AG04450 (cell line): Measurements from ENCODE around the gene RAB1B. TPM values are rescaled to one million over a fixed set of nuclear protein-coding genes. Genes with fewer than 3 reads are reported as not detected.
A peak's percentile ranks its signal among the peaks of the same experiment; 100 is the strongest.

Experiments used
- CTCF ChIA-PET: fragments of 300-600, 350-600 bp; formaldehyde crosslinking; extraction: SDS; loops from one replicate; lab custom pipeline; 2022; ENCODE audit warnings: antibody characterized with exemption, inconsistent platforms; lab: Charles Lee
- POLR2A ChIA-PET: fragments of 350-600 bp; formaldehyde crosslinking; extraction: SDS; loops from one replicate; lab custom pipeline; 2021; ENCODE audit warnings: antibody characterized with exemption, inconsistent platforms; lab: Yijun Ruan, JAX
- DNase-seq: peaks from one replicate; pipeline ENCODE4 v3.0.0-alpha.2; 2011; ENCODE audit warnings: low read depth, low spot score
- H3K27ac ChIP-seq: one replicate; pipeline ENCODE4 v1.5.1; 2012; ENCODE audit warnings: low read depth, low read length, control low read depth
- H3K27me3 ChIP-seq: one replicate; pipeline ENCODE4 v1.6.0; 2012; ENCODE audit warnings: low read length; ENCODE audit not compliant: control insufficient read depth, insufficient read depth
- H3K4me3 ChIP-seq: 2 replicates; pipeline ENCODE4 v1.5.1; 2011; ENCODE audit warnings: mild to moderate bottlenecking, low read depth, low read length, control low read depth
- H3K9me3 ChIP-seq: 2 replicates; pipeline ENCODE4 v1.5.1; 2012; ENCODE audit warnings: low read length; ENCODE audit not compliant: control insufficient read depth, insufficient read depth
- polyA plus RNA-seq: library from polyadenylated mRNA; depleted of rRNA; stranded (reverse); fragments of >200 nt; gene quantifications from 2 replicates; pipeline ENCODE4 v1.2.3, GENCODE V29; 2011
- TF ChIP-seq, protein P1 (sequence below): IDR thresholded peaks from 2 replicates; pipeline ENCODE4 v1.5.1; 2011; ENCODE audit warnings: low read depth, low read length, control low read depth, inconsistent platforms

The RAB1B gene
- polyA plus RNA-seq, 1 experiment, result 127 TPM

DNA sequence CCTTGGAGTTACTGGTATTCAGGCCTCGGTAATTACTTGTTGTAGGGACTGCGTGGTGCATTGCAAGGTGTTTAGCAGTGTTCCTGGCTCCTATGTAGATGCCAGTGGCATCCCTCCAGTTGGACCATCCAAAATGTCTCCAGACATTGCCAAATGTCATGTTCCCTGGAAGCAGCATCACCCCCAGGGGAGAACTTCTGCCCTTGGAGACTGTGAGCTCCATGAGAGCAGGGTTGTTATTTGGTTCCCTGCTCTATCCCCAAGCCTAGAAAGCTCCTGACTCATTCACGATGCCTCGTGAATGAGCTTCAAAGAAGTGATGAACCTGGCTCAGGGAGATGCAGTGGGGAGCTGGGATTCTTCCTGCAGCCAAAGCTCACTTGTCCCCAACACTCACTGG lies 53.2 kb downstream of the RAB1B start:
- Histone ChIP-seq H3K4me3 (no peak overlapping the region), H3K9me3 (no peaks in the 10 kb centered on the region; the same call in 1 of the 2 replicates), H3K27me3 (no peaks in the 10 kb centered on the region), H3K27ac (no peak overlapping the region)
- ChIA-PET CTCF (interaction anchor here (1.0 kb wide), 1 partner anchor 9 kb away, joined by 4 read pairs; no protein-coding TSS in a partner anchor), POLR2A (interaction anchor here (0.8 to 1.0 kb wide), 2 partner anchors 9 to 15 kb away, joined by 3 to 5 read pairs; partner anchors contain the start of gene RIN1)
- DNase-seq, result no peak
- TF ChIP-seq, protein P1, sequence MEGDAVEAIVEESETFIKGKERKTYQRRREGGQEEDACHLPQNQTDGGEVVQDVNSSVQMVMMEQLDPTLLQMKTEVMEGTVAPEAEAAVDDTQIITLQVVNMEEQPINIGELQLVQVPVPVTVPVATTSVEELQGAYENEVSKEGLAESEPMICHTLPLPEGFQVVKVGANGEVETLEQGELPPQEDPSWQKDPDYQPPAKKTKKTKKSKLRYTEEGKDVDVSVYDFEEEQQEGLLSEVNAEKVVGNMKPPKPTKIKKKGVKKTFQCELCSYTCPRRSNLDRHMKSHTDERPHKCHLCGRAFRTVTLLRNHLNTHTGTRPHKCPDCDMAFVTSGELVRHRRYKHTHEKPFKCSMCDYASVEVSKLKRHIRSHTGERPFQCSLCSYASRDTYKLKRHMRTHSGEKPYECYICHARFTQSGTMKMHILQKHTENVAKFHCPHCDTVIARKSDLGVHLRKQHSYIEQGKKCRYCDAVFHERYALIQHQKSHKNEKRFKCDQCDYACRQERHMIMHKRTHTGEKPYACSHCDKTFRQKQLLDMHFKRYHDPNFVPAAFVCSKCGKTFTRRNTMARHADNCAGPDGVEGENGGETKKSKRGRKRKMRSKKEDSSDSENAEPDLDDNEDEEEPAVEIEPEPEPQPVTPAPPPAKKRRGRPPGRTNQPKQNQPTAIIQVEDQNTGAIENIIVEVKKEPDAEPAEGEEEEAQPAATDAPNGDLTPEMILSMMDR, result no peak

DNA sequence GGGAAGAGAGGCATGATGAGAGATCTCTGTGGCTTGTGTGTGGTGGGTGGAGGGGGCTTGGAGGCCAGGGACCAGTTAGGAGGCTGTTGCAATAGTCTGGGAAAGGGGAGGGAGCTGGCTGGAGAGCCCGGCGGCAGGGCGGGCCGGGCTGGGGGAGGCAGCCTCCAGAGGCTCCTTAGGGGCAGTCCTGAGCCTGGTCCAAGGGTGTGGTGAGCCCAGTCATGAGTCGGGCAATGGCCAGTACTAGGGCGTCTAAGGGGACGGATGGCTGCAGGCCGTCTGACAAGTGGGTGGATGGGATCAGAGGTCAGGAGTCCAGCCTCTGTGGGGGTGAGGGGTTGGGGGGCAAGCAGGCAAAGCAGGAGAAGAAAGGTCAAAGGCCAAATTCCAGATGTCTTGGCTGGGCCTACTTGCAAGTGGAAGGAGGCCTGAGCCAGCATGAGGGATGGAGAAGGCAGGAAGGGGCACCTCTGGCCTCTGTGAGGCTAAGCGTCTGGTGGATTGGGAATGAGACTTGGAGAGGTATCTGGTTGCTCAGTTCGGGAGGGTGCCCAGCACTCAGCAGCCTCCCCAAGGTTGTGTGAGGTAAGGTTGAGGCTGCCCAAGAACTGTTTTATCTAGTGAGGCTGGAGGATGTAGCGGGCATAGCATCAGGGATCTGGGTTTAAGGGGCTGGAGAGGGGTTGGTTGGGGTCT lies 54.4 kb downstream of the RAB1B start:
- ChIA-PET CTCF (interaction anchor here (0.7 to 1.0 kb wide), 2 partner anchors 11 to 12 kb away, joined by 3 to 5 read pairs; no protein-coding TSS in a partner anchor), POLR2A (no interaction called here)
- DNase-seq, result no peak
- Histone ChIP-seq H3K9me3 (no peaks in the 10 kb centered on the region; the same call in 1 of the 2 replicates), H3K27ac (no peak overlapping the region), H3K4me3 (no peak overlapping the region), H3K27me3 (no peaks in the 10 kb centered on the region)
- TF ChIP-seq, protein P1, result no peak

DNA sequence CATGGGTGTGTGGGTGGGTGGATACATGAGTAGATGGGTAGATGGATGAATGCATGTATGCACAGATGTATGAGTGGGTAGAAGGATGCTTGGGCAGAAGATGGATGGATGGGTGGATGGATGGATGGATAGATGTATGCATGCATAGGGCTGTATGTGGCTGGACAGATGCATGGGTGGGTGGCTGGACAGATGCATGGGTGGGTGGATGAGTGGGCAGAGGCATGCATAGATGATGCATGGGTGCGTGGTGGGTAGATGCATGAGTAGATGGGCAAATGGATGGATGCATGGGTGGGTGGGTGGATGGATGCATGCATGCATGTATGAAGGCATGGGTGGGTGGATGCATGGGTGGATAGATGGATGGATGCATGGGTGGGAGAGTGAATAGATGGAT lies 55.2 kb downstream of the RAB1B start:
- CTCF ChIA-PET, result interaction anchor here (1.4 kb wide), 1 partner anchor 12 kb away, joined by 7 read pairs; no protein-coding TSS in a partner anchor
- no peak overlapping the region for H3K27ac ChIP-seq
- H3K27me3 ChIP-seq, result no peaks in the 10 kb centered on the region
- TF ChIP-seq, protein P1, result no peak
- DNase-seq, result no peak
- POLR2A ChIA-PET, result interaction anchor here (2.1 kb wide), 1 partner anchor 11 kb away, joined by 15 read pairs; no protein-coding TSS in a partner anchor
- no peaks in the 10 kb centered on the region; the same call in 1 of the 2 replicates for H3K9me3 ChIP-seq
- H3K4me3 ChIP-seq, result no peak overlapping the region

DNA sequence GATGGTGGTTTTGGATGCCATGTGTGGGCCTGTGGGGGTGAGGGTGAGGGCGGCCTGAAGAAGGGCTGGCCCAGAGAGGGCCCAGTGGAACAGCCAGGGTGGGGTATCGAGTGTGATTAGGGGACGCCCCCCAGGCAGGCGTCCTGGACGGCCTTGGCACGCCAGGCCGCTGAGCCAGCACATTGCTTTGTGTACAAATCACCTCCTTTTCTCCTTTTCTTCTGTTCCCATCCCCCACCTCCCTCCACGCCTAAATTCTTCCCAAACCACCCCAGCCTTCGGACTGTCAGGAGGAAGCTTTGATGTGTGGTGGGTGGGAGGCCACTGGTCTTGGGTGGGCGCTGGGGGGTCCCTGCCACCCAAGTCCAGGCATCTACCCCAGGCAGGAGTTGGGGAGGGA lies 56.2 kb downstream of the RAB1B start:
- H3K9me3 ChIP-seq, result no peaks in the 10 kb centered on the region; the same call in 1 of the 2 replicates
- CTCF ChIA-PET, result interaction anchor here (1.3 to 1.4 kb wide), 2 partner anchors 12 to 13 kb away, joined by 3 to 7 read pairs; no protein-coding TSS in a partner anchor
- no peak overlapping the region for H3K4me3 ChIP-seq
- H3K27me3 ChIP-seq, result no peaks in the 10 kb centered on the region
- TF ChIP-seq, protein P1, result no peak
- DNase-seq, result no peak
- peak overlapping the region; percentile 47 for H3K27ac ChIP-seq
- POLR2A ChIA-PET, result interaction anchor here (1.0 to 2.1 kb wide), 4 partner anchors 8 to 35 kb away, joined by 3 to 15 read pairs (median 4); partner anchors contain the start of genes CD248 and RIN1

GRCh38 chr11:66325263-66325671 lies 56.8 kb downstream of the RAB1B start:
- TF ChIP-seq, protein P1, result no peak
- ChIA-PET POLR2A (interaction anchor here (0.6 to 2.1 kb wide), 5 partner anchors 8 to 133 kb away, joined by 3 to 15 read pairs (median 4); partner anchors contain the start of genes CD248 and RIN1), CTCF (interaction anchor here (1.3 to 1.4 kb wide), 2 partner anchors 13 to 14 kb away, joined by 3 to 7 read pairs; no protein-coding TSS in a partner anchor)
- Histone ChIP-seq H3K9me3 (no peaks in the 10 kb centered on the region; the same call in 1 of the 2 replicates), H3K27me3 (no peaks in the 10 kb centered on the region), H3K27ac (peak overlapping the region; percentile 47), H3K4me3 (no peak overlapping the region)
- DNase-seq, result no peak
